DMS79 treated with DMSO at 0.1 percent for 48 hours (cell line): ENCODE measurements around the gene PPP2R2B.
"Not testable (repeated sequence)": the region's sequence is repeated elsewhere in the genome, so short reads cannot be mapped to it uniquely, and the experiment has no call there.

Experiments
- DNase-seq: peaks from one replicate; lab custom pipeline; 2025; lab: John Stamatoyannopoulos, UW

The PPP2R2B gene

DNA sequence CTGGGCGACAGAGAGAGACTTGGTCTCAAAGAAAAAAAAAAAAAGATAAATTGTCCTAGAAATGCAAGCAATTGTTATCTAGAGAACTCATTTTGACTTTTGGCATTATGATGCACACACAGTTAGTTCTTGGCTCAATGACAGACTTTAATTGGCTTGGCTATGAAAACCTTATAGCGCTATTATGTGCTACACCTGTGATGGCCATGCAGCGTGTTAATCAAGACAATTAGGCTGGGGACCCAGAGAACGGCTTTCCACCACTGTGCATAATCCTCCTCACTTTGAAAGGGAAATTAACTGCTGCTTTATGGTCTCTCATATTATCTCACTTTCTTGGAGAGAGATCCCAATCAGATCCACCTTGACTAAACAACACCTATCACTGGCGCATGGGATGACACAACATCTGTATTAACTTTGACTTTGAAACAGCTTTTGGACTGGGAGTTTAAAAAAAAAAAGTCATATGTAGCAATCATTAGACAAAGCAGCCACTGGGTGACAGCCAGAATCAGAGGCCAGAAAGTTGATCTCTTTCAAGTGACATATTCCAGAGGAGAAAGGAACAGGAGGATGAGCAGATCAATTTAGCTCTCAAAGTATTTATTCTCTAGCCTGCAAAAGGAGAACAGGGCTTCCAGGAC, 132.5 kb downstream of the PPP2R2B start:
- peak; percentile 15 for DNase-seq

DNA sequence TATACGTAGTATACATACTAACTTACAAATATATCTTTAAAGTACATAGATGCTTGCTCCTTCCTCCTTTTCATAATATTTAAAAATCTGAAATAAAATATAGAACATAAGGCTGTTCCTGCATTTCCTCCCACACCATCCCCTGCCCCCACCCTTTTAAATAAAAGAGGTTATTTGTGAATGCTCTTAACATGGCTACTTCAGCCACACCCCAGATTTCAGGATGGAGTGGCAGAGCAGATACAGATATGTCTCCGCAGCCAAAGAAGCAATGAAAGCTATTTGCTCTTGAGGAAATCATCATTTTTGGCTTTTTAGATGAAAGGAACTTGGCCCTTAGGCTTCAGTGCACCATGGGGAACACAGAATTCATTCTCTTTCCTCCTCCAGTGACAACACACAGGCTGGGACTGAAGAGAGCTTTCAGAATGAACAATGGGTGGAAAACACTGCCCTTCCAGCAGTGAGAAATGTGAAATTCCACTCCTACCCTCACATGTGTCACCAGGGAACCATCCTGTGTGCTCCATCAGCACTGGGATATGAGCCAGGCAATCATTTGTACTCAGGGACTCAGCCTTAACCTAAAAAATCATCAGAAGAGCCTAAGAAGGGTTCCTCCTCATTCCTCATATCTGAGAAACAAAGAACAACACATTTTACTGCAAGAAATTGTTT, 134.3 kb downstream of the PPP2R2B start:
- no peak for DNase-seq

DNA sequence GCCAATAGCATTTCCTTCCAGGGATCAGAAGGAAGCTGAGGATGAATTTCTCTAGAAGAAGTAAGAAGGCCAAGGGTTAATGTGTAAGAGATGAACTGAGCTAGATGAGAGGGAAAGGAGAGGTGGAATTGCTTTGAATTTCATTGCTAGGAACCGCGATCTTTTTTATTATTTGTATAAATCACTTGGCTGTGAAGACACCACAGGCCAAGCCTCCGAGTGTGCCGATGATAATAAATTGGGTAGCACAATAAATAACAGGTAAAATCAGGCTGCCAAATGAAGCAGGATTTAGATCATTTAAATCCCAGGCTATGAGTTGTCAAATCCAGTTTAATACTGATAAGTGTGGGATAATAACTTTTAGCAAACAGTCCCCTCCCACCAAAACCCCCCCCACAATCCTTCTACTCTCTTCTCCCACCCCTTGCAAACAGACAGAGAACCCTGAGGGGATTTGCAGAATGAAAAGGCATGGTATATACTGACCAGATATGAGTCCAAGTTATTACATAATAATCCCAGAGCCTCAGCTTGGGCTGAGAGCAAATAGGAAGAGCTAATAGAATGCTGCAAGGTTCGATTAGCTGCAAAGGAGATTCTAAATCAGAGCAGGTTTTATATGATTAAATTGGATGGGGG, 143.5 kb downstream of the PPP2R2B start:
- no peak for DNase-seq

- no peak for DNase-seq
Observed at GRCh38 chr5:146732962-146733361, 145.6 kb downstream of the PPP2R2B start.

DNA sequence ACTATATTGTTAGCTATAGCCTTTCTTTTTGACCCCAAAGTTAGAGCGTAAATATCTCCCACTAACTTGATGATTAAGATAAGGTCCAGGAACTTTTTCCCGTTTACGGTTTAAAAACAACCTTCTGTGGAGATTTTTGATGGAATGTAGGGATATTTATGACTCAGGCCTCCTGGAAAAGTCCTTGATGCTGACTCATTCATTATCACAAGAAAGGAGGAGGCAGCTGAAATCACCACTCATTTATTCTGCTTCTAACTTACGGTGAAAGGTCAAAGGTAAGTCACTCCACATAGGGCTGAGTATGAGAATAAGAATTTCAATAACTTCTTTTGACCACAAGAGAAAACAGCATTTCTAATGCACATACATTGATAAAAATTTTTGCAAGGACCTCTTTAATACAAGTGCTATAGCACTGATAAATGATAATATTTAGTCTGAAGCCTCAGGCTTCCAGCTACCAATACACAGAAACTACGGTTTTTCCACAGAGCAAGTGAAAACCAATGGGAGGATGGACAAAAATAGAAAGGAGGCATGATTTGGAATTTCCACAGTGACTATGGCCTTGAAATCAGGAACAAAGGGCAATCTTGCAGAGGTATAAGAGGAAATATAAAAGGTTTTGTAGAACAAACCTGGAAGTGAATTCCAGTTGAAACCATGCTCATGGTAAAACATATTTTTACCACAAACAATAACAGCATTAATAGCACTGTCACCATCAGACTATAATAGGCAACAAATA, 146.5 kb downstream of the PPP2R2B start:
- no peak for DNase-seq

DNA sequence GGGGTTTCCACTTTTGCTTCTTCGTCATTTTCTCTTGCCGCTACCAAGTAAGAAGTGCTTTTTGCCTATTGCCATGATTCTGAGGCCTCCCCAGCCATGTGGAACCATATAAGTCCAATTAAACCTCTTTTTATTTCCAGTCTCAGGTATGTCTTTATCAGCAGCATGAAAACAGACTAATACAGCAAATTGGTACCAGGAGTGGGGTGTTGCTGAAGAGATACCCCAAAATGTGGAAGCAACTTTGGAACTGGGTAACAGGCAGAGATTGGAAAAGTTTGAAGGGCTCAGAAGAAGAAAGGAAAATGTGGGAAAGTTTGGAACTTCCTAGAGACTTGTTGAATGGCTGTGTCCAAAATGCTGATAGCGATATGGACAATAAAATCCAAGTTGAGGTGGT, 149.8 kb downstream of the PPP2R2B start:
- DNase-seq: not testable (repeated sequence)

- DNase-seq: no peak
Observed at GRCh38 chr5:146726891-146727290, 151.7 kb downstream of the PPP2R2B start.

DNA sequence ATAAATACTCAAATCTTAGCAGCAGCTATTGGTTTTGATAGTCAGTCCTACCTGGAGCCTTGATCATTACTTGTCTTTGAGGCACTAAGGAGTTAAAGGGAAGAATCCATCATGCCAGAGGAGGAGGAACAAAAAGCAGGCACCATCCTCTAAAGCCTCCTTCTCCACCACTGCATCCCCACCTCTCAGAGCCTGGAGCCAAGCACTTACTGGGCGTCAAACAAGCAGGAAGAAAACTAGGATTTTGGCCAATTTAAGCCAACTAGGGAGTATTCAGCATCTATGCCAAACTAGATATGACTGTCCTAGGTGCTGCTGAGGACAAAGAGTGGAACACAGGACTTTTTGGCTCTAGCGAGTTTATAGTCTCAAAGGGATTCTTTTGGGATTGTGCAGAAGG, 152.5 kb downstream of the PPP2R2B start:
- no peak for DNase-seq

DNA sequence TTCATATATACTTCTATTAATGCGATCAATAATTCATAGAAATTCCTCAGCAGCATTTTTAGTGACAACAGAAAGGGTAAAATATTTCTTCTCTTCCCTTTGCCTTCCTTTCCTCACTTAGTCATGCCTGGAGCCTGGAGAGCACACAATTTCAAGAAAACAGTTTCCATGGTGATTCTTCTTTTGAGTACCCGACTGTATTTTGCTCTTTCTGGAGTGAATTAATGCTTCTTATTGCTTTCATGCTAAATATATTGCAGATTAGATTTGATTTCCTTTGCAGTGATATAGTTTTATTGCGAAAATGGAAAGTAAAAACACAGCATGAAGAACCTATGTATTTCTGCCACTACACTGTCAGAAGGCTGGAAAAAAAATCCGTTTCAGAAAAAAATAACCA, 153.5 kb downstream of the PPP2R2B start:
- no peak for DNase-seq

GRCh38 chr5:146722361-146722779, 156.2 kb downstream of the PPP2R2B start:
- no peak for DNase-seq

GRCh38 chr5:146721073-146721815, 157.3 kb downstream of the PPP2R2B start:
- no peak for DNase-seq

- no peak for DNase-seq
Observed at GRCh38 chr5:146720107-146720506, 158.4 kb downstream of the PPP2R2B start.

DNA sequence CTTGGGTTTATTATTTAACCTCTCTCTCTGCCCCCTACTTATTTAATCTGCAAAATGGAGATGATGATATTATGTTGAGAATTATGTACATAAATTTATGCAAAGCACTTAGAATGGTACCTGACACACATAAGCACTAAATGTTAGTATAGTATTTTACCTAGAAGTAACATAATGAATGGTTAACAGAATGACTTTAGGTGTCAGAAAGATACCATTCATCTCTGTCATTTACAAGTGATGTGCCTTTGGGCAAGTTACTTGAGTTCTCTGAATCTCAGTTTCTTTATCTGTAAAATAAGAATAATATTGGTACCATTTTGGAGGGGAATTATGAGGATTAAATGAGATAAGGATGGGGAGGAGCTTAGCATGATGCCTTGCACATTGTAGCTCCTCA, 159.4 kb downstream of the PPP2R2B start:
- DNase-seq: no peak

DNA sequence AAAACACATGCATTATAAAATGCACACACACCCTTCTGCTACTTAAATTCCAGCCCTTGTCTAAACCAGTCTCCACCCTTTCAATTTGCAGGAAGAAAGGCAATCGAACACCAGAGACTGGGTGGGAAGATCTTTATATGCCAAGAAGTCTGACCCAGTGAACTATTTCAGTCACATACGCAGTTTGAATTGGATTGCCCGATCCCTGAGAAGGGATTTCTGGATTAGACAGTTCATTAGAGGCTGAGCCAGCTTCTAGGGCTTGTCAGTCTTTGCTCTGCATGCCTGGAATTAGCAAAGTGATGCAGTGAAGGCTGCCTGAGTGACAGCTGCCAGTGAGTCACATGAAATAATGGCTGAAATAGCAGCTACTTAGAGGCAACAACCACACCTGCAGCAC, 159.9 kb downstream of the PPP2R2B start:
- no peak for DNase-seq

DNA sequence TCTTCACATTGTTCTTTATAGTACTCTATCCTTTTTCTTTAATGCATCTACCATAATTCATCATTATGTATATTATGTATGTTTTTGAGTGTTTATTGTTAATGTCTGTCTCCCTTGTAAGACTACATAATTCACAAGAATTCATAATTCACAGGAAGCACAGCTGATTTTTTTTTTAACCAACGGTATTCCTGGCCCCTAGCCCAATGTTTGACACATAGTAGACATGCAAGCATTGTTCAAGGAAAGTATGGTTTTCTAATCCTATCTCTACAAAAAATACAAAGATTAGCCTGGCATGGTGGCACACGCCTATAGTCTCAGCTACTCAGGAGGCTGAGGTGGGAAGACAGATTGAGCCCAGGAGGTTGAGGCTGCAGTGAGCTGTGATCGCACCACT, 160.6 kb downstream of the PPP2R2B start:
- DNase-seq: no peak

DNA sequence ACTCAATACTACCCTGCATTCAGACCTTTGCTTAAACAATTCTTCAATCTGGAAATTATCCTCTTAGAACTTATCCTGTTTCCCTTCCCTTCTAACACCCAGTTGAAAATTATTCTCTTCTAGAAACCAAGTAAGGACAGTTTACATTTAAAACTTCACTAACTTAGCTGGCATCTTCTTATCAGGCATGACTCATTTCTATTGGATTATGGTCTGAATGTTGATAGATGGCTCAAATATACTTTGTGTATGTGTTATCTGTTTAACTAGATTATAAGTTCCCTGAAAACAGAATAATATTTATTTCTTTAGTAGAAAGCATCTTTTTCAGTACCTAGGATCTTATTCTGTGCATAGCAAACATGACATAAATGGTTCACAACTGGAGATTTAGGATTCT, 161.9 kb downstream of the PPP2R2B start:
- DNase-seq: no peak

GRCh38 chr5:146710348-146710747, 168.2 kb downstream of the PPP2R2B start:
- no peak for DNase-seq

GRCh38 chr5:146707316-146707715, 171.2 kb downstream of the PPP2R2B start:
- no peak for DNase-seq

GRCh38 chr5:146706321-146706972, 172.1 kb downstream of the PPP2R2B start:
- no peak for DNase-seq

- no peak for DNase-seq
Observed at GRCh38 chr5:146704949-146705665, 173.4 kb downstream of the PPP2R2B start.

- no peak for DNase-seq
Observed at GRCh38 chr5:146703899-146704298, 174.7 kb downstream of the PPP2R2B start.
